ENCODE measurements around the gene HAGH. TPM values are rescaled to one million over a fixed set of nuclear protein-coding genes. Genes with fewer than 3 reads are reported as not detected.

The HAGH gene
- total and polyA plus RNA-seq, 9 of the 15 experiments (the other 6 are each of a cell fraction or from before 2014, with no cell fraction given) = 0.46 to 35.1 (median 16.8) TPM

GRCh38 chr16:1770328-1771187 lies 56.1 kb downstream of the HAGH start (continued):
- TF ChIP-seq, protein P1, sequence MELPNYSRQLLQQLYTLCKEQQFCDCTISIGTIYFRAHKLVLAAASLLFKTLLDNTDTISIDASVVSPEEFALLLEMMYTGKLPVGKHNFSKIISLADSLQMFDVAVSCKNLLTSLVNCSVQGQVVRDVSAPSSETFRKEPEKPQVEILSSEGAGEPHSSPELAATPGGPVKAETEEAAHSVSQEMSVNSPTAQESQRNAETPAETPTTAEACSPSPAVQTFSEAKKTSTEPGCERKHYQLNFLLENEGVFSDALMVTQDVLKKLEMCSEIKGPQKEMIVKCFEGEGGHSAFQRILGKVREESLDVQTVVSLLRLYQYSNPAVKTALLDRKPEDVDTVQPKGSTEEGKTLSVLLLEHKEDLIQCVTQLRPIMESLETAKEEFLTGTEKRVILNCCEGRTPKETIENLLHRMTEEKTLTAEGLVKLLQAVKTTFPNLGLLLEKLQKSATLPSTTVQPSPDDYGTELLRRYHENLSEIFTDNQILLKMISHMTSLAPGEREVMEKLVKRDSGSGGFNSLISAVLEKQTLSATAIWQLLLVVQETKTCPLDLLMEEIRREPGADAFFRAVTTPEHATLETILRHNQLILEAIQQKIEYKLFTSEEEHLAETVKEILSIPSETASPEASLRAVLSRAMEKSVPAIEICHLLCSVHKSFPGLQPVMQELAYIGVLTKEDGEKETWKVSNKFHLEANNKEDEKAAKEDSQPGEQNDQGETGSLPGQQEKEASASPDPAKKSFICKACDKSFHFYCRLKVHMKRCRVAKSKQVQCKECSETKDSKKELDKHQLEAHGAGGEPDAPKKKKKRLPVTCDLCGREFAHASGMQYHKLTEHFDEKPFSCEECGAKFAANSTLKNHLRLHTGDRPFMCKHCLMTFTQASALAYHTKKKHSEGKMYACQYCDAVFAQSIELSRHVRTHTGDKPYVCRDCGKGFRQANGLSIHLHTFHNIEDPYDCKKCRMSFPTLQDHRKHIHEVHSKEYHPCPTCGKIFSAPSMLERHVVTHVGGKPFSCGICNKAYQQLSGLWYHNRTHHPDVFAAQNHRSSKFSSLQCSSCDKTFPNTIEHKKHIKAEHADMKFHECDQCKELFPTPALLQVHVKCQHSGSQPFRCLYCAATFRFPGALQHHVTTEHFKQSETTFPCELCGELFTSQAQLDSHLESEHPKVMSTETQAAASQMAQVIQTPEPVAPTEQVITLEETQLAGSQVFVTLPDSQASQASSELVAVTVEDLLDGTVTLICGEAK (IDR thresholded peaks at IDR 0.05) = no peak
- TF ChIP-seq, protein P1 (CRISPR knock-in tag; IDR thresholded peaks at IDR 0.05) = no peak
- TF ChIP-seq, protein P2, sequence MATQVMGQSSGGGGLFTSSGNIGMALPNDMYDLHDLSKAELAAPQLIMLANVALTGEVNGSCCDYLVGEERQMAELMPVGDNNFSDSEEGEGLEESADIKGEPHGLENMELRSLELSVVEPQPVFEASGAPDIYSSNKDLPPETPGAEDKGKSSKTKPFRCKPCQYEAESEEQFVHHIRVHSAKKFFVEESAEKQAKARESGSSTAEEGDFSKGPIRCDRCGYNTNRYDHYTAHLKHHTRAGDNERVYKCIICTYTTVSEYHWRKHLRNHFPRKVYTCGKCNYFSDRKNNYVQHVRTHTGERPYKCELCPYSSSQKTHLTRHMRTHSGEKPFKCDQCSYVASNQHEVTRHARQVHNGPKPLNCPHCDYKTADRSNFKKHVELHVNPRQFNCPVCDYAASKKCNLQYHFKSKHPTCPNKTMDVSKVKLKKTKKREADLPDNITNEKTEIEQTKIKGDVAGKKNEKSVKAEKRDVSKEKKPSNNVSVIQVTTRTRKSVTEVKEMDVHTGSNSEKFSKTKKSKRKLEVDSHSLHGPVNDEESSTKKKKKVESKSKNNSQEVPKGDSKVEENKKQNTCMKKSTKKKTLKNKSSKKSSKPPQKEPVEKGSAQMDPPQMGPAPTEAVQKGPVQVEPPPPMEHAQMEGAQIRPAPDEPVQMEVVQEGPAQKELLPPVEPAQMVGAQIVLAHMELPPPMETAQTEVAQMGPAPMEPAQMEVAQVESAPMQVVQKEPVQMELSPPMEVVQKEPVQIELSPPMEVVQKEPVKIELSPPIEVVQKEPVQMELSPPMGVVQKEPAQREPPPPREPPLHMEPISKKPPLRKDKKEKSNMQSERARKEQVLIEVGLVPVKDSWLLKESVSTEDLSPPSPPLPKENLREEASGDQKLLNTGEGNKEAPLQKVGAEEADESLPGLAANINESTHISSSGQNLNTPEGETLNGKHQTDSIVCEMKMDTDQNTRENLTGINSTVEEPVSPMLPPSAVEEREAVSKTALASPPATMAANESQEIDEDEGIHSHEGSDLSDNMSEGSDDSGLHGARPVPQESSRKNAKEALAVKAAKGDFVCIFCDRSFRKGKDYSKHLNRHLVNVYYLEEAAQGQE (IDR thresholded peaks at IDR 0.05; ENCODE audit: borderline replicate concordance) = no peak
- TF ChIP-seq, protein P2 (CRISPR knock-in tag; IDR thresholded peaks at IDR 0.05; ENCODE audit: low read depth) = no peak
- TF ChIP-seq SMAD3 (CRISPR knock-in tag; conservative IDR thresholded peaks at IDR 0.05) (no peak), CHCHD3 (CRISPR knock-in tag; IDR thresholded peaks at IDR 0.05) (no peak), ELF1 (tag; IDR thresholded peaks at IDR 0.05) (no peak), RBM14 (IDR thresholded peaks at IDR 0.05; ENCODE audit: borderline replicate concordance, insufficient read depth, low read depth, low read length) (no peak), CBX8 (IDR thresholded peaks at IDR 0.05; ENCODE audit: borderline replicate concordance, extremely low read depth, low read depth, low read length, poor library complexity, severe bottlenecking) (no peak)

All from K562 (cell line).